SU-DHL-6 (cell line): ENCODE measurements around the gene PRICKLE1.

Source experiments
- EZH2phosphoT487 ChIP-seq: fragments of 200-600 bp; sonication (generic), shearing (Covaris generic); conservative IDR thresholded peaks from 2 replicates; pipeline ENCODE4 v1.6.1; 2018; ENCODE audit warnings: mild to moderate bottlenecking, antibody characterized with exemption, low read length, moderate library complexity, mixed read lengths
- TF ChIP-seq, protein P1 (sequence below): fragments of 200-600 bp; sonication (generic); IDR thresholded peaks from one replicate; pipeline ENCODE4 v1.5.1; 2017; ENCODE audit warnings: antibody characterized with exemption, mild to moderate bottlenecking, low read length, moderate library complexity; ENCODE audit not compliant: insufficient read depth, poor library complexity, severe bottlenecking

DNA sequence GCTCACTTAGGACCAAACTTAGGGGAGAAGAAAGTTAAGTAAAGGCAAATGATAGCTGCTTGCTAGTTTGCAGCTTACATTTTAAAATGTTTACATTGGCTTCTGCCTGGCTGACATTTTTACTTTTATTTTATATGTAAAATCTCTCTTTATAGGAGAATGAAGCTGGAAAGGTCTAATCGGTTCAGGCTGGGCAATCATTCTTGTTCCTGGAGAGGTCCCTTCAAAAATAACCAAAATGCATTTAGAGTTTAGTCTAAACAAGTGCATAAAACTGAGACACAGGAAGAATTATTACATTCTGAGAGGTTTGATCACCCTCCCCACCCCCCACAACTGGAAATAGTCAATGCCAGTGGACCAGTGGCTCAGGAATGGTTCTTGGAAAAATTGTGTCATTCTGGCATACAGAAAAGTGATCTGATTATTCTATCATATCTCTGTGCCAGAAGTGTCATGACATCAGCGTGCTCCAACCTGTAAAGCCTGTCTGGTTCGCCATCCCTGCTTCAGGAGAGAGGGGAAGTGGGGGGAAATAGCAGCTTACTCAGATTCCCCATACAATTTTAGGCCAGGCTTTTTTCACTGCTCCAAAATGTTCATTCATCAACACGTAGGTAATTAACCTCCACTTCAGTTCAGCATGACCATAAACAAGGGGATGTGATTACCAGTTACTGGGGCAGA lies 4.2 kb downstream of the PRICKLE1 start:
- TF ChIP-seq, protein P1, sequence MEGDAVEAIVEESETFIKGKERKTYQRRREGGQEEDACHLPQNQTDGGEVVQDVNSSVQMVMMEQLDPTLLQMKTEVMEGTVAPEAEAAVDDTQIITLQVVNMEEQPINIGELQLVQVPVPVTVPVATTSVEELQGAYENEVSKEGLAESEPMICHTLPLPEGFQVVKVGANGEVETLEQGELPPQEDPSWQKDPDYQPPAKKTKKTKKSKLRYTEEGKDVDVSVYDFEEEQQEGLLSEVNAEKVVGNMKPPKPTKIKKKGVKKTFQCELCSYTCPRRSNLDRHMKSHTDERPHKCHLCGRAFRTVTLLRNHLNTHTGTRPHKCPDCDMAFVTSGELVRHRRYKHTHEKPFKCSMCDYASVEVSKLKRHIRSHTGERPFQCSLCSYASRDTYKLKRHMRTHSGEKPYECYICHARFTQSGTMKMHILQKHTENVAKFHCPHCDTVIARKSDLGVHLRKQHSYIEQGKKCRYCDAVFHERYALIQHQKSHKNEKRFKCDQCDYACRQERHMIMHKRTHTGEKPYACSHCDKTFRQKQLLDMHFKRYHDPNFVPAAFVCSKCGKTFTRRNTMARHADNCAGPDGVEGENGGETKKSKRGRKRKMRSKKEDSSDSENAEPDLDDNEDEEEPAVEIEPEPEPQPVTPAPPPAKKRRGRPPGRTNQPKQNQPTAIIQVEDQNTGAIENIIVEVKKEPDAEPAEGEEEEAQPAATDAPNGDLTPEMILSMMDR, result no peak
- no peak for TF ChIP-seq EZH2phosphoT487
